Endothelial cell of umbilical vein (primary cell): ENCODE data around the gene AGK. TPM values are rescaled to one million over a fixed set of nuclear protein-coding genes. Genes with fewer than 3 reads are reported as not detected.

Experiments used
- BruUV-seq: library from RNA; stranded (reverse); fragments of 400-500 nt; replicated peaks from 2 replicates; lab custom pipeline; 2021; lab: Mats Ljungman, UMichigan
- CTCF ChIA-PET: fragments of 300-600, 350-600 bp; sonication (Branson Sonifier 250); formaldehyde crosslinking; loops from one replicate; lab custom pipeline; 2021; ENCODE audit warnings: antibody characterized with exemption, inconsistent platforms; lab: Charles Lee
- POLR2A ChIA-PET: fragments of 300-600, 350-600 bp; sonication (Branson Sonifier 250); formaldehyde crosslinking; loops from one replicate; lab custom pipeline; 2021; ENCODE audit warnings: antibody characterized with exemption, inconsistent platforms; lab: Charles Lee
- DNase-seq: peaks from one replicate; pipeline ENCODE4 v3.0.0-alpha.2; 2011; ENCODE audit warnings: low read depth, low spot score
- FAIRE-seq: peaks from 2 replicates; lab custom pipeline; 2011; peaks lifted over from hg19 to GRCh38; lab: Jason Lieb, UNC
- H2AFZ ChIP-seq: 2 replicates; pipeline ENCODE4 v1.6.0; 2012; ENCODE audit warnings: low read depth, low read length, control low read depth, inconsistent platforms
- H3K27ac ChIP-seq: 2 replicates; pipeline ENCODE4 v1.5.1; 2011; ENCODE audit warnings: low read depth, mild to moderate bottlenecking, control low read depth, low read length, moderate library complexity; ENCODE audit not compliant: insufficient read depth
- H3K27me3 ChIP-seq, 2 experiments: 2 replicates each; pipeline versions ENCODE4 v1.6.0 to v1.6.1; 2011; ENCODE audit warnings: low read length in 2 of 2, mixed read lengths in 1 of 2; ENCODE audit not compliant: control insufficient read depth in 2 of 2, insufficient read depth in 2 of 2
- H3K36me3 ChIP-seq, 2 experiments: 2 replicates in 1 of 2; 3 replicates in 1 of 2; pipeline ENCODE4 v1.5.1; 2011; ENCODE audit warnings: low read length in 2 of 2, mild to moderate bottlenecking in 1 of 2, moderate library complexity in 1 of 2; ENCODE audit not compliant: control insufficient read depth in 2 of 2, insufficient read depth in 2 of 2; ENCODE audit errors: extremely low read depth in 1 of 2
- H3K4me1 ChIP-seq: 3 replicates; pipeline ENCODE4 v1.5.1; 2011; ENCODE audit warnings: mild to moderate bottlenecking, low read length; ENCODE audit not compliant: control insufficient read depth, insufficient read depth; ENCODE audit errors: extremely low read depth
- H3K4me2 ChIP-seq: 2 replicates; pipeline ENCODE4 v1.6.1; 2011; ENCODE audit warnings: low read length, control low read depth, mixed read lengths; ENCODE audit not compliant: insufficient read depth
- H3K4me3 ChIP-seq, 3 experiments: fragments of 200-600 bp in 1 of 3; sonication (generic), shearing (Covaris generic) in 1 of 3; replicated peaks in 1 of 3; 2 replicates each; pipeline ENCODE4 v1.5.1; 2011 to 2016; ENCODE audit warnings: control low read depth in 3 of 3, low read length in 3 of 3, mild to moderate bottlenecking in 2 of 3, inconsistent platforms in 1 of 3, low read depth in 1 of 3, moderate library complexity in 1 of 3; ENCODE audit not compliant: insufficient read depth in 1 of 3
- H3K79me2 ChIP-seq: 2 replicates; pipeline ENCODE4 v1.6.0; 2012; ENCODE audit warnings: low read length, inconsistent platforms; ENCODE audit not compliant: control insufficient read depth, insufficient read depth
- H3K9ac ChIP-seq: replicated peaks from 2 replicates; pipeline ENCODE3; 2011; ENCODE audit warnings: low read length, control low read depth; ENCODE audit not compliant: insufficient read depth; ENCODE audit errors: extremely low read depth
- H3K9me1 ChIP-seq: replicated peaks from 3 replicates; pipeline ENCODE4 v1.6.0; 2011; ENCODE audit warnings: mild to moderate bottlenecking, low read length; ENCODE audit not compliant: control insufficient read depth, insufficient read depth; ENCODE audit errors: extremely low read depth
- H3K9me3 ChIP-seq: replicated peaks from 2 replicates; pipeline ENCODE4 v1.5.1; 2012; ENCODE audit warnings: low read length, inconsistent platforms; ENCODE audit not compliant: control insufficient read depth, insufficient read depth
- H4K20me1 ChIP-seq: replicated peaks from 2 replicates; pipeline ENCODE3; 2011; ENCODE audit warnings: mild to moderate bottlenecking, low read length; ENCODE audit not compliant: control insufficient read depth, insufficient read depth; ENCODE audit errors: extremely low read depth
- EZH2 ChIP-seq: IDR thresholded peaks from 2 replicates; pipeline ENCODE4 v1.6.1; 2012; ENCODE audit warnings: borderline replicate concordance, low read depth, mild to moderate bottlenecking, moderate library complexity, low read length, inconsistent platforms; ENCODE audit not compliant: severe bottlenecking
- GATA2 ChIP-seq: IDR thresholded peaks from 2 replicates; pipeline ENCODE4 v1.7.0; 2011; ENCODE audit warnings: low read depth, mild to moderate bottlenecking, moderate library complexity, mixed read lengths, low read length; ENCODE audit not compliant: insufficient read length, insufficient read depth
- POLR2A ChIP-seq: IDR thresholded peaks from 2 replicates; pipeline ENCODE4 v1.6.1; 2012; ENCODE audit warnings: low read depth, mild to moderate bottlenecking, control low read depth, low read length
- POLR2AphosphoS5 ChIP-seq: IDR thresholded peaks from 2 replicates; pipeline ENCODE4 v1.6.1; 2012; ENCODE audit warnings: low read depth, mild to moderate bottlenecking, control low read depth, low read length, moderate library complexity; ENCODE audit not compliant: insufficient read depth
- dilution Hi-C: fragments of 300-500 bp; cut with MboI; formaldehyde crosslinking; loops from one replicate; pipeline ENCODE4 v1.15.0; 2019; ENCODE audit warnings: low sequenced_read_pairs; ENCODE audit not compliant: extremely low pct_ligation_motif_present
- intact Hi-C: fragments of 100-400 bp; cut with micrococcal nuclease; formaldehyde crosslinking; loops from one replicate; pipeline ENCODE4 v1.10.0; 2022
- polyA plus RNA-seq, 4 experiments: library from polyadenylated mRNA; depleted of rRNA in 3 of 4; stranded (reverse) in 3 of 4; unstranded in 1 of 4; fragments of >200 nt; gene quantifications; 2 replicates each; pipeline versions ENCODE4 v1.2.1 to v1.2.3, GENCODE V29; 2011 to 2012; ENCODE audit warnings: missing spikeins in 1 of 4
- total RNA-seq: library from RNA; stranded (reverse); gene quantifications from 2 replicates; pipeline ENCODE4 v1.2.3, GENCODE V29; 2021
- TF ChIP-seq, protein P1 (sequence below), 2 donors: IDR thresholded peaks; 1 replicate in 1 of 2; 2 replicates in 1 of 2; pipeline ENCODE4 v1.5.1; 2011; ENCODE audit warnings: low read length in 2 of 2, mild to moderate bottlenecking in 2 of 2, moderate library complexity in 2 of 2, control low read depth in 1 of 2, inconsistent platforms in 1 of 2, low read depth in 1 of 2; ENCODE audit not compliant: insufficient read depth in 1 of 2; ENCODE audit errors: extremely low read depth in 1 of 2

AGK gene
- total and polyA plus RNA-seq, 2 donors (not counting 3 experiments of a cell fraction or from before 2014, with no cell fraction given) = 23.6 to 34.3 TPM

DNA sequence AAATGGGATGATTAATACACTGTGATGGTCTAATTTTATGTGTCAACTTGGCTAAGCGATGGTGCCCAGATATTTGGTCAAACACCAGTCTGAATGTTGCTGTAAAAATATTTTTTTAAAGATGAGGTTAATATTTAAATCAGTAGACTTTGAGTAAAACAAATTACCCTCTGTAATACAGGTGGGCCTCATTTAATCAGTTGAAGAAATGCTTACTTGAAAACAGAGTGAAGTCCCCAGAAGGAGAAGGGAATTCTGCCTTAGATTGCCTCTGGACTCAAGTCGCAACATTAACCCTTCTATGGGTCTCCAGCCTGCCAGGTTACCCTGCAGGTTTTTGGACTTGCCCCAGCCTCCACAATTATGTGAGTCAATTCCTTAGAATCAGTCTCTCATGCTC is 49.8 kb upstream of the AGK start:
- H3K9me3 ChIP-seq = no peaks in the 10 kb centered on the region
- H3K36me3 ChIP-seq = no peaks in the 10 kb centered on the region
- no peaks in the 10 kb centered on the region for H3K27me3 ChIP-seq
- H3K4me1 ChIP-seq = no peaks in the 10 kb centered on the region
- no peak overlapping the region for H3K27ac ChIP-seq
- FAIRE-seq = no peak
- H3K4me2 ChIP-seq = no peak overlapping the region
- no peaks in the 10 kb centered on the region for H3K79me2 ChIP-seq
- ChIA-PET POLR2A (no interaction called here), CTCF (no interaction called here)
- no TSS peak for BruUV-seq
- H3K9ac ChIP-seq = no peak overlapping the region
- DNase-seq = no peak
- no peak for TF ChIP-seq POLR2A
- TF ChIP-seq, protein P1, sequence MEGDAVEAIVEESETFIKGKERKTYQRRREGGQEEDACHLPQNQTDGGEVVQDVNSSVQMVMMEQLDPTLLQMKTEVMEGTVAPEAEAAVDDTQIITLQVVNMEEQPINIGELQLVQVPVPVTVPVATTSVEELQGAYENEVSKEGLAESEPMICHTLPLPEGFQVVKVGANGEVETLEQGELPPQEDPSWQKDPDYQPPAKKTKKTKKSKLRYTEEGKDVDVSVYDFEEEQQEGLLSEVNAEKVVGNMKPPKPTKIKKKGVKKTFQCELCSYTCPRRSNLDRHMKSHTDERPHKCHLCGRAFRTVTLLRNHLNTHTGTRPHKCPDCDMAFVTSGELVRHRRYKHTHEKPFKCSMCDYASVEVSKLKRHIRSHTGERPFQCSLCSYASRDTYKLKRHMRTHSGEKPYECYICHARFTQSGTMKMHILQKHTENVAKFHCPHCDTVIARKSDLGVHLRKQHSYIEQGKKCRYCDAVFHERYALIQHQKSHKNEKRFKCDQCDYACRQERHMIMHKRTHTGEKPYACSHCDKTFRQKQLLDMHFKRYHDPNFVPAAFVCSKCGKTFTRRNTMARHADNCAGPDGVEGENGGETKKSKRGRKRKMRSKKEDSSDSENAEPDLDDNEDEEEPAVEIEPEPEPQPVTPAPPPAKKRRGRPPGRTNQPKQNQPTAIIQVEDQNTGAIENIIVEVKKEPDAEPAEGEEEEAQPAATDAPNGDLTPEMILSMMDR (IDR thresholded peaks at IDR 0.05; ENCODE audit: extremely low read depth in 1 of 2, insufficient read depth in 1 of 2, low read depth in 1 of 2, low read length in 2 of 2) = no peak
- no peak overlapping the region for H2AFZ ChIP-seq
- intact Hi-C loops (loop anchor here (10.0 kb wide), 1 partner anchor 157 kb away; no protein-coding TSS in a partner anchor), dilution Hi-C loops (no loop called here)
- H4K20me1 ChIP-seq = no peaks in the 10 kb centered on the region
- H3K9me1 ChIP-seq = no peaks in the 10 kb centered on the region
- H3K4me3 ChIP-seq = no peak overlapping the region

DNA sequence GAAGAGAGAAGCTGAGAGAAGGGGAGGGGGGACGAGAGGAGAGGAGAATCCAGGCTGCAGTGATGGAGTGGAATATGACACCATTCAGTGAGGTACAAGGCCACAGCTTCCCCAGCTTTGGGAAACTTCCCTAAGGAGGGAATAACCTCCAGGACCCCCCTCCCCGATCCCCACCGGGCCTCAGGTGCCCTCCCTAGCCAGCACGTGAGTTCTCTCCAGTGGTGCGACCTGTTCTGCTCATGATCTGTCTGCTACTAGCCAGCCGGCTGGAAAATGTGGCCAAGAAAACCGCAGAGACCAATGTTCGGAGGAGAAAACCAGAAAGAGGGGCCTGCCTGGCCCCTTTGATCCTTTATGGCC is 39.9 kb upstream of the AGK start:
- BruUV-seq = no TSS peak

More for the DNA sequence above, 39.9 kb upstream of the AGK start:
- Histone ChIP-seq H3K36me3 (no peaks in the 10 kb centered on the region), H3K79me2 (no peaks in the 10 kb centered on the region), H3K9me3 (no peaks in the 10 kb centered on the region), H2AFZ (no peak overlapping the region), H3K9ac (no peak overlapping the region), H3K27me3 (peaks cover 1 to 5% of the 10 kb centered on the region in 2 experiments), H4K20me1 (no peaks in the 10 kb centered on the region), H3K9me1 (no peaks in the 10 kb centered on the region), H3K4me2 (no peak overlapping the region), H3K4me3 (no peak overlapping the region), H3K27ac (no peak overlapping the region), H3K4me1 (no peaks in the 10 kb centered on the region)
- DNase-seq (no peak), FAIRE-seq (no peak)
- intact Hi-C loops (no loop called here), dilution Hi-C loops (no loop called here)
- POLR2A ChIA-PET = no interaction called here
- CTCF ChIA-PET = no interaction called here
- TF ChIP-seq GATA2 (no peak), EZH2 (no peak), POLR2AphosphoS5 (no peak)
